Type B pancreatic cell (in vitro differentiated cells): Measurements from ENCODE around the gene HDDC2. TPM values are rescaled to one million over a fixed set of nuclear protein-coding genes. Genes with fewer than 3 reads are reported as not detected.

Experiments used
- DNase-seq: peaks from one replicate; pipeline ENCODE4 v3.0.0; 2021; ENCODE audit warnings: mixed read lengths; ENCODE audit not compliant: unreplicated experiment; ENCODE audit errors: extremely low spot score
- H3K27ac Mint-ChIP-seq: 2 replicates; pipeline ENCODE4 v1.8.0; 2021; ENCODE audit warnings: mild to moderate bottlenecking, mixed read lengths
- H3K27me3 Mint-ChIP-seq: 2 replicates; pipeline ENCODE4 v1.8.0; 2021; ENCODE audit warnings: mixed read lengths
- H3K36me3 Mint-ChIP-seq: 2 replicates; pipeline ENCODE4 v1.8.0; 2021; ENCODE audit warnings: mixed read lengths
- H3K4me1 Mint-ChIP-seq: one replicate; pipeline ENCODE4 v1.8.0; 2021; ENCODE audit warnings: mixed read lengths; ENCODE audit not compliant: unreplicated experiment
- H3K4me3 Mint-ChIP-seq: 2 replicates; pipeline ENCODE4 v1.8.0; 2021; ENCODE audit warnings: mild to moderate bottlenecking, mixed read lengths
- H3K9me3 Mint-ChIP-seq: 2 replicates; pipeline ENCODE4 v1.8.0; 2021; ENCODE audit warnings: mixed read lengths
- total RNA-seq: library from RNA; stranded (reverse); gene quantifications from 2 replicates; pipeline ENCODE4 v1.2.1, GENCODE V29; 2021; ENCODE audit warnings: low replicate concordance
- TF ChIP-seq, protein P1 (sequence below): fragments of 200-600 bp; sonication (generic); conservative IDR thresholded peaks from 2 replicates; pipeline ENCODE4 v1.5.0; 2021; ENCODE audit warnings: antibody characterized with exemption, mild to moderate bottlenecking

HDDC2 gene
- total RNA-seq, 1 donor from 2014 or later = 90.0 TPM

DNA sequence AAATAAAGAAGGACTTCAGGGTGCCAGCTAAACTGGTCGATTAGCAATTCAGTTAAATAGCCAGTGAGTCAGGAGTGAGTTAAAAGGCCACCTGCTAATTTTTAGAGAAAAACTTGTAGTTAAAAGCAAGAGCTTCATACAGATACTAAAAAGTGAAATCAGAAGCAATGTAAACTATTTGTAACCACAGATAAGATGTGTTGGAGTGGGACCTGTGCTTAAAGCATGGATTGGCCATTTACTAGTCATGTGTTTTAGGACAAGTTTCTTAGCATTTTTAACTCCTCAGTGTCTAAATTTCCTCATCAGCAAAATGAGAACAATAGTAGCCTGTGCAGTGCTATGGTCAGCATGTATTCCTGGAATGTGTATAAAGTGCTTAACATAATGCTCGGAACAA lies 23.8 kb upstream of the HDDC2 start:
- peaks cover 7% of the 10 kb centered on the region for H3K27me3 Mint-ChIP-seq
- H3K9me3 Mint-ChIP-seq = no peaks in the 10 kb centered on the region
- no peak overlapping the region for H3K27ac Mint-ChIP-seq
- no peaks in the 10 kb centered on the region for H3K36me3 Mint-ChIP-seq
- H3K4me3 Mint-ChIP-seq = no peak overlapping the region
- TF ChIP-seq, protein P1, sequence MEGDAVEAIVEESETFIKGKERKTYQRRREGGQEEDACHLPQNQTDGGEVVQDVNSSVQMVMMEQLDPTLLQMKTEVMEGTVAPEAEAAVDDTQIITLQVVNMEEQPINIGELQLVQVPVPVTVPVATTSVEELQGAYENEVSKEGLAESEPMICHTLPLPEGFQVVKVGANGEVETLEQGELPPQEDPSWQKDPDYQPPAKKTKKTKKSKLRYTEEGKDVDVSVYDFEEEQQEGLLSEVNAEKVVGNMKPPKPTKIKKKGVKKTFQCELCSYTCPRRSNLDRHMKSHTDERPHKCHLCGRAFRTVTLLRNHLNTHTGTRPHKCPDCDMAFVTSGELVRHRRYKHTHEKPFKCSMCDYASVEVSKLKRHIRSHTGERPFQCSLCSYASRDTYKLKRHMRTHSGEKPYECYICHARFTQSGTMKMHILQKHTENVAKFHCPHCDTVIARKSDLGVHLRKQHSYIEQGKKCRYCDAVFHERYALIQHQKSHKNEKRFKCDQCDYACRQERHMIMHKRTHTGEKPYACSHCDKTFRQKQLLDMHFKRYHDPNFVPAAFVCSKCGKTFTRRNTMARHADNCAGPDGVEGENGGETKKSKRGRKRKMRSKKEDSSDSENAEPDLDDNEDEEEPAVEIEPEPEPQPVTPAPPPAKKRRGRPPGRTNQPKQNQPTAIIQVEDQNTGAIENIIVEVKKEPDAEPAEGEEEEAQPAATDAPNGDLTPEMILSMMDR = no peak
- H3K4me1 Mint-ChIP-seq = no peaks in the 10 kb centered on the region
- no peak for DNase-seq

DNA sequence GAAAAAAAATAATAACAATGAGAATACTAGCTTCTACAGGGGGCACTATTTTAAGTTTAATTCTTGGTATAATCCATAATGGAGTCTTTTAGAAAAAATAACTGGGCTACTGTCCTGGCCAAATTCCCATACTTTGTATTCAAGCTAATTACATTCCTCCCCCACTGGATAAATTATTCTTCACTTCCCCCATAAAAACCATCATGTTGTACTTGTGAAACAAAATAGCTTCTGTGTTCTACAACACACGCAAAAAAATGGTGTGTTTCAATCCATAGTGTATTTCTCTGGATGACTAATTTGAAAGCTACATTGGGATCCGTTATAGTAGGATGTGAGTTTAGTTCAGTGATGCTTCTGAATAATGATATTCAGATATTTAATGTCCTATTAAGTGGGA lies 21.6 kb upstream of the HDDC2 start:
- Mint-ChIP-seq H3K4me3 (no peak overlapping the region), H3K4me1 (no peaks in the 10 kb centered on the region), H3K36me3 (no peaks in the 10 kb centered on the region), H3K27ac (no peak overlapping the region), H3K9me3 (no peaks in the 10 kb centered on the region), H3K27me3 (peaks cover 3% of the 10 kb centered on the region)
- DNase-seq = no peak
- TF ChIP-seq, protein P1 = no peak

DNA sequence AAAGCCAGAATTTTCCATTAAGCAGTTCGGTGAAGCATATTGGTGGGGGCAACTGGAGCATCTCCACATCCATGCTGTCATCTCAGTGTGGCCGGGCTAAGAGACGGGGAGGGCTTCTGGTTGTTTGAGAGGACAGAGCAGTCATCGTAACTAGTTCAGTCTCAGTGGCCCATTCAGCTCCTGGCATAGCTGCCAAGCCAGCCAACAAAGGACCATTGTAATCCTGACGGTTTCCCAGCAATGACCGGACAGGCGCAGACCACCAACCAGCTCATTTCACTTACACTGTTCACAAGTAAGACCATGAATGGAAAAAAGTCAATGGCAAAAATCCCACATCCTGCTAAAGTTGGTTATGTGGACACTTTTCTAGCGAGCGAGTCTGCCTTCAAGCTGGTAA lies 14.9 kb upstream of the HDDC2 start:
- TF ChIP-seq, protein P1 = no peak
- Mint-ChIP-seq H3K36me3 (no peaks in the 10 kb centered on the region), H3K4me3 (no peak overlapping the region), H3K27ac (no peak overlapping the region), H3K9me3 (no peaks in the 10 kb centered on the region), H3K27me3 (no peaks in the 10 kb centered on the region), H3K4me1 (peaks cover 6% of the 10 kb centered on the region)
- DNase-seq = no peak

DNA sequence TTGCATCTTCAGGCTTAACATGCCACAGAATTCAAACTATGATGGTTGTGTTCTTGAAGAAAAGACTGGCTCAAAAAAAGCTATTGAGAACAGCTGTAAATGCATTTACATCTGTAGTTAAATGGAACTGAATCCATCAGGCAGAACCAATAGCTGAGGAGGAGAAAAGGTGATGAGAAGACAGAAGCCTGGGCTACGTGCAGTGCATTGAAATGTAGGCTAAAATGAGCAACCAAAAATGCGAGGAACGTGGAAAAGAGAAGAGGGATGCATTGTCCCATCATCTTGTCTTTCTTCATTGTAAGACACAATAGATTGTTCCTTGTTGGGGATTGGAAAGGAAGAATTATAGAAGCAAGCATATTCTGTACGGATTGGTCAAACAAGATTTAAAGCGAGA lies 13.8 kb upstream of the HDDC2 start:
- Mint-ChIP-seq H3K9me3 (no peaks in the 10 kb centered on the region), H3K36me3 (no peaks in the 10 kb centered on the region), H3K4me1 (peaks cover 10% of the 10 kb centered on the region), H3K27ac (no peak overlapping the region), H3K4me3 (no peak overlapping the region), H3K27me3 (peaks cover 3% of the 10 kb centered on the region)
- no peak for DNase-seq
- TF ChIP-seq, protein P1 = no peak

DNA sequence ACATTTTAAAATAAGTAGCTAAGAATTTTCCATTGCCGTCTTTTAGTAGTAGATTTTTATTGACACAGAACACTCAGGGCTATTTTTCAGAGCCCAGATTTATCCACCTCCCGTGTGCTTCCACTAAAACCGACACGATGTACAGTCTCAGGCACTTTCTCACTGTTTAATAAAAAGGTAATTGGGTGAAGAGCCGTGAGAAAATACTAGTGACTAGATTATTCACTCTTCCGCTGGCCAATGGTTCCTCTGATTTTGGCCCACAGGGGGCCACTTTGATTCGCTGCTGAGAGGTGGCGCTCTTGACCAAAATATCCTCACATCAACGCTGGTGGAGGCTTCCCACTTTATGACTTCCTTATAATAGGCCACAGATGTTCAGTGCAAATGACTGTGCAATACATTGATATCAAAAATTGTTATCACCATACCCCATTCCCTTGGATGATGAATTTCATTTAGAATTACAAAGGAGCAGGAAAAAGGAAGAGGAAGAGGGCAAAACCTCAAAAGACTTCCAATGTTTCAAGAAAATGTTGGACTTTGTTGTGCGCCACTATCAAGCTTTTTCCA lies 12.3 kb upstream of the HDDC2 start:
- DNase-seq = no peak
- TF ChIP-seq, protein P1 = peak; percentile 92
- Mint-ChIP-seq H3K4me1 (peaks cover 10% of the 10 kb centered on the region), H3K9me3 (no peaks in the 10 kb centered on the region), H3K4me3 (no peak overlapping the region), H3K36me3 (no peaks in the 10 kb centered on the region), H3K27ac (no peak overlapping the region), H3K27me3 (peaks cover 3% of the 10 kb centered on the region)

DNA sequence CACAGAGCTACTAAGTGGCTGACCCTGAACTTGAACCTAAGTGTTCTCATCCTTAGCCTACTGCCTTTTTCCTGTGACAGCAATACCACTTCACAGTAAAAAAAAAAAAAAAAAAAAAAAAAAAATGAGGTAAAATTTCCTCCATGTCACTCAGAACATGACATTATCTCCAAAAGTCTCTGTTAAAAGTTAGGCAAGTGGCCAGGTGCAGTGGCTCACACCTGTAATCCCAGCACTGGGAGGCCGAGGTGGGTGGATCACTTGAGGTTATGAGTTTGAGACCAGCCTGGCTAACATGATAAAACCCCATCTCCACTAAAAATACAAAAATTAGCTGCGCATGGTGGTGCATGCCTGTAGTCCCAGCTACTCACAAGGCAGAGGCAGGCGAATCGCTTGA lies 11.2 kb upstream of the HDDC2 start:
- peaks cover 10% of the 10 kb centered on the region for H3K4me1 Mint-ChIP-seq
- H3K4me3 Mint-ChIP-seq = no peak overlapping the region
- peaks cover 3% of the 10 kb centered on the region for H3K27me3 Mint-ChIP-seq
- H3K36me3 Mint-ChIP-seq = no peaks in the 10 kb centered on the region
- DNase-seq = no peak
- H3K27ac Mint-ChIP-seq = no peak overlapping the region
- no peaks in the 10 kb centered on the region for H3K9me3 Mint-ChIP-seq
- TF ChIP-seq, protein P1 = no peak
